HG03025 (cell line): Measurements from ENCODE around the gene F11R.
"Not testable (repeated sequence)": the region's sequence is repeated elsewhere in the genome, so short reads cannot be mapped to it uniquely, and the experiment has no call there.

Experiments used
- ATAC-seq: cut with Tn5 transposase; IDR thresholded peaks from one replicate; pipeline ENCODE4 v1.9.1; 2021; ENCODE audit warnings: mild to moderate bottlenecking, moderate library complexity; ENCODE audit not compliant: unreplicated experiment, low FRiP score

F11R gene

GRCh38 chr1:160978510-160978927, 42.4 kb downstream of the F11R start:
- no peak for ATAC-seq

- no peak for ATAC-seq
These were observed 45.9 kb downstream of the F11R start for GRCh38 chr1:160975026-160975425.

DNA sequence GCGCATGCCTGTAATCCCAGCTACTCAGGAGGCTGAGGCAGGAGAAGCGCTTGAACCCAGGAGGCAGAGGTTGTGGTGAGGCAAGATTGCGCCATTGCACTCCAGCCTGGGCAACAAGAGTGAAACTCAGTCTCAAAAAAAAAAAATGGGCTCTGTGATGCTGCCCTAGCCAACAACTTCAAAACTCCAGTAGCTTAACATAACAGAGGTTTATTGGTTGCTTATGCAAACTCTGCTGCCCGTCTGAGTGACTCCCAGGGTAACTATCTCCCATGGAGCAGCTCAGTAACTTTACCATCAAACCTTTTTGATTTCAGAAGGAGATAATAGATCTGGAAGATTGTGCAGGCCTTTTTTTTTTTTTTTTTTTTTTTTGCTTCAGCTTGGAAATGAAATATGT, 47.5 kb downstream of the F11R start:
- ATAC-seq = no peak

- ATAC-seq = no peak
These were observed 48.0 kb downstream of the F11R start for GRCh38 chr1:160972939-160973338.

DNA sequence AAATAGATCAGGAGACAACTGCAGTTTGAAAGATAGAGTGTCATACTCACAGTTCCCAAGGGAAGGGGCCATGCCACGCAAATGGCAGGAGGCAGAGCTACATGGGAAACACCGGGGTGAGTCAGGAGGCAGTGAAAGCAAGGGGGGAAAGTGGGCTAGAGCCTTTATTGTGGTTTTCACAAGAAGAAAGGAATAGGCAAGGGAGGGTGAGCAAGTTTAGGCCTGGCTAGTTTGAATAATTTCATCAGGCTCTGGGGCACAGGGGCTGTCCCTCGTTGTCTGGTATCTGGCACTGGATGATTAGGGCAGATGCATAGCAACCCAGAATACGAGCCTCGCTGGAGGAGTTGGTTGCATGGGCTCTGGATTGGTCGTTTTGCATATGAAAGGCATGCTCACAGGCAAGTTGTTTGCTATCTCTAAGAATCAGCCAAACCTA, 49.3 kb downstream of the F11R start:
- no peak for ATAC-seq

- ATAC-seq = no peak
These were observed 57.4 kb downstream of the F11R start for GRCh38 chr1:160963521-160963920.

DNA sequence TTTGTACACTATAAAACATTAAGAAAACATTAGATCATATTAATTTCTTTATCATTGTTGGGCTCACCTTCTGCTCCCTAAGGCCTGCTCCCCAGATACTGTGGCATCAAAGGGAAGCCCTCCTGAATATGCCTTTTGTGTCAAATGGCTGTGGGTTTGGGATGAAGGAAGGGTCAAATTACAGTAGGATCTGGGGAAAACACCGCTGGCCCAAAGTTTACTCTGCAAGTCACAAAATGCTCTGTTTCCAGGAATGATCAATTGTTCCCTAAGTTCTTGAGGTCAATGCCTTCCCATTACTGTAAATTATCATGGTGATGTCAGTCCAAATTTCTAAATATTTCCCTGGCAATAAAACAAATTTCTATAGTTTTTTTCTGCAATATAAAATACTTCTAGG, 59.5 kb downstream of the F11R start:
- no peak for ATAC-seq

DNA sequence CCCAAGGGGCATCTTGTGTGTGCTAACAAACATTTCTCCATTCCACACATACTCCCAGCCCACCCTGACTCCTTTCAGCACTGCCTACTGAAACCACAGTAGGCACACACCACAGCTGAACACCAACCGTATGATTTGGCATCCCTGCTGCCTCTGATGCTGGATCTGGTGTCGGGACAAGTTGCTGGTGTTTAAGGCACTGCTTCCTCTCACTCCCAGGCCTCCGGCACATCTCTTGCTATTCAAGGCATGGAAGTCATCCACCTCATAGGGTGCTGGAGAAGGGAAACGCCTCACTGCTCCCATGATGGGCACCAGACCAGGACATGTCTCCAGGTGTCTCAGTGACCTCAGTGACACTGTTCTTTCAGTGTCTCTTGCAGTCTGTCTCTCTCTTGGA, 64.0 kb downstream of the F11R start:
- ATAC-seq = no peak

DNA sequence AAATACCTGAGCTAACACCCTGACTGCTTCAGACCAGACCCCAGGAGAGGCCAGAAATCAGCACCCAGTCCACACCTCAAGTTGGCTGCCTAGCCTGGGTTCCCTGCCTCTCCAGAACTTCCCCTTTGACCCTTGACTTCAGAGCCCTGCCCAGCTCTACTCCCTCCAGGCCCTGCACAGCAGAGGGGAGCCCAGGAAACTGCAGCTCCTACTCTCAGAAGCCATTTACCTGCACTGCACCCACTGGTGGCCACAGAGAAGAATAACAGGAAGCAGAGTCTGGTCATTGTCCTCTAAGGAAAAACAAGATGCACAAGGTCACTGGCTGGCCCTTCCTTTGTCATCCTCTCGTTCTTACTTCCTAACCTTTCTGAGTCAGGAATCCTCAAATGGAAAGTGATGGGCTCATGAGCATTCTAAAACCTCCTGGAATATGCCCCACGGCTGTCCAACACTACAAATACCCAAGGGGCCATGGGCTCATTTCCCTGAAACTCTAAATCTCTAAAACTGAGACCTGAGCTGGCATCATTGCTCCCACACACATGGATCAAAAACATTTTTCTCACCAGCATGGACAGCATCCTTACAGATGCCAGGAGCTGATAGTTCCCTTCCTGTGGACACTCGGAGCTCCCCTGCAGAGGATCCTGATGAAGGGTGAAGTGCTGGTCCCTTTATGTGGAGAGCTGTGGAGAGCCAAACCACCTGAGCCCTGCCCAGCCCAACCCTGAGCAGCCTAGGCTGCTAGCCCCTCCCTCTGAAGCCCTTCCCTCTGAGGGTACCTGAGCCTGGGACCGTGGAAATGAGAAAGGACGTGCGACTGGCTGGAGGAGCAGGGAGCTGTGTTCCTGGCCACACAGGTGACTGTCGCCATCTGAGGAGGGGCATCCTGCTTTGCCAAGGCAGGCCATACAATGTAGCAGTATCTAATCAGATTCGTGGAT, 66.5 kb downstream of the F11R start, which contains the start of gene ITLN2:
Gene ITLN2, minus strand, starts transcription at position 652 of the 947 bp plus-strand sequence. Its CDS starts 68 bp downstream, at position 584.
- no peak for ATAC-seq

DNA sequence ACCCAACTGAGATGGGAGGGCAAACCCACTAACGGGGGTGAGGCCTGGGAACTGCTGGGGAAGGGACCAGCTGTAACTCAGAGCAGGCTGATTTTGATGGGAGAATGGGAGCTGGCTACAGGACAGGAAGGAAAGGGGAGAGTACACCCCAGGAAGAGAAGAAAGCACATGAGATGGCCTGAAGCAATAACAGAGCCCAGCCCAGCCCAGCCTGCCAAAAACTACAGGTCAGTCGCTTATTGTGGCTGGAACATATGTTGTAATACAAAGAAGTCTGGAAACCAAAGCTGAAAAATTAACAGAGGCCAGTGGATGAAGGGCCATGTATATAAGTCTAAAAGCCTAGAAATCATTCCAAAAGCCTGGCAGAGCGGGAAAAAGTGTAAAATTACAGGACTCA, 67.9 kb downstream of the F11R start:
- ATAC-seq = no peak

GRCh38 chr1:160952129-160952510, 68.8 kb downstream of the F11R start:
- ATAC-seq = no peak

- no peak for ATAC-seq
These were observed 69.4 kb downstream of the F11R start for GRCh38 chr1:160951443-160952128.

- ATAC-seq = no peak
These were observed 70.3 kb downstream of the F11R start for GRCh38 chr1:160950657-160951056.

DNA sequence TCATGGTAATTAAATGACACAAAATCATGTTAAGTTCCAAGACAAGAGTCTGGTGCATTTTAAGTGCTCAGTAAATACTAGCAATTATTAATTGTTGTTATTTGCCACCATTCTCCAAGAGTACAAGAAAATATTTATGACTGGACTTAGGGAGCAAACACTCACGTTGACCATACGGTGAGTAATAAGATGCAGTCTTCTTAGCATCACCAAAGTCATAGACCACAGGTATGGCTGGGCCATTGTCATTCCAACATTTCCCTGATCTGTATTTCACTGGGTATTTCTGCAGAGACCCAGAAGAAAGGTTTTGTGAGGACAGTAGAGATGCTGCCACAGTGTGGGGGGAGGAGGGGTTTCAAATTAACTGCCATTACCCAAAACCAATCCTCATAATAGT, 71.1 kb downstream of the F11R start:
- no peak for ATAC-seq

GRCh38 chr1:160949216-160949880, 71.6 kb downstream of the F11R start:
- not testable (repeated sequence) for ATAC-seq

GRCh38 chr1:160947174-160947759, 73.7 kb downstream of the F11R start:
- not testable (repeated sequence) for ATAC-seq

DNA sequence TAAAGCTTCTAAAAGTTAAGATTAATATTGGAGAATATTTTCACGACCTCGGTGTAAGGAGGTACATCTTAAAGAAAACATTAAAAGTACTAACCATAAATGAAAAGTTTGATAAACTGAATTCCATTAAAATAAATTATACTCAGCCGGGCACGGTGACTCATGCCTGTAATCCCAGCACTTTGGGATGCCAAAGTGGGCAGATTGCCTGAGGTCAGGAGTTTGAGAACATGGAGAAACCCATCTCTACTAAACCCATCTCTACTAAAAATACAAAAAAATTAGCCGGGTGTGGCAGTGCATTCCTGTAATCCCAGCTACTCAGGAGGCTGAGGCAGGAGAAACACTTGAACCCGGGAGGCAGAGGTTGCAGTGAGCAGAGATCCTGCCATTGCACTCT, 75.1 kb downstream of the F11R start:
- ATAC-seq = not testable (repeated sequence)
